BLaER1 (cell line): ENCODE results near the gene ATF1.
A peak's percentile ranks its signal among the peaks of the same experiment; 100 is the strongest.
"Not testable (repeated sequence)": the region's sequence is repeated elsewhere in the genome, so short reads cannot be mapped to it uniquely, and the experiment has no call there.

Source experiments
- H3K27ac ChIP-seq: shearing (Covaris generic); formaldehyde crosslinking; 2 replicates; pipeline ENCODE4 v1.8.1; 2022
- H3K27me3 ChIP-seq: shearing (Covaris generic); formaldehyde crosslinking; 2 replicates; pipeline ENCODE4 v1.8.1; 2022
- H3K36me3 ChIP-seq: shearing (Covaris generic); formaldehyde crosslinking; 2 replicates; pipeline ENCODE4 v1.8.1; 2022
- H3K4me1 ChIP-seq: shearing (Covaris generic); formaldehyde crosslinking; 2 replicates; pipeline ENCODE4 v1.8.1; 2022
- H3K4me2 ChIP-seq: shearing (Covaris generic); formaldehyde crosslinking; 2 replicates; pipeline ENCODE4 v1.8.1; 2022
- H3K4me3 ChIP-seq: shearing (Covaris generic); formaldehyde crosslinking; 2 replicates; pipeline ENCODE4 v1.8.1; 2022
- H3K9ac ChIP-seq: shearing (Covaris generic); formaldehyde crosslinking; 2 replicates; pipeline ENCODE4 v1.8.1; 2022
- H3K9me3 ChIP-seq: shearing (Covaris generic); formaldehyde crosslinking; 2 replicates; pipeline ENCODE4 v1.8.1; 2022
- H4K20me1 ChIP-seq: shearing (Covaris generic); formaldehyde crosslinking; 2 replicates; pipeline ENCODE4 v1.8.1; 2022
- Cebpa-rat ChIP-seq: shearing (Covaris generic); IDR thresholded peaks from 2 replicates; pipeline ENCODE4 v1.8.1; 2022

Gene ATF1

DNA sequence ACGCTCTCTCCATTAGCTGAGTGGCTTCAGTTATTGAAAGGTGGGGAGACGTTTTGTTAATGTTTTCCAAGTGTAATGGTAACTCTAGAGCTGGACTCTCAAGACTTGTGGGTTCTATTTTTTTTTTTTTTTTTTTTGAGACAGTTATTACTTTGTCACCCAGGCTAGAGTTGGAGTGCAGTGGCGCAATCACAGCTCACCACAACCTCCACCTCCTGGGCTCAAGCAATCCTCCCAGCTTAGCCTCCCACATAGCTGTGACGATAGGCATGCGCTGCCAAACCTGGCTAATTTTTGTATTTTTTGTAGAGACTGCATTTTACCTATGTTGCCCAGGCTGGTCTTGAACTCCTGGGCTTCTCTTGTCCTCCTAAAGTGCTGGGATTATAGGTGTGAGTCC, 26.2 kb downstream of the ATF1 start:
- H3K9ac ChIP-seq, result no peak overlapping the region
- peaks cover 25% of the 10 kb centered on the region for H3K9me3 ChIP-seq
- H3K27me3 ChIP-seq, result no peaks in the 10 kb centered on the region
- peaks cover 21% of the 10 kb centered on the region for H4K20me1 ChIP-seq
- H3K4me3 ChIP-seq, result no peak overlapping the region
- H3K27ac ChIP-seq, result no peak overlapping the region
- no peaks in the 10 kb centered on the region for H3K4me1 ChIP-seq
- no peak overlapping the region for H3K4me2 ChIP-seq
- H3K36me3 ChIP-seq, result peaks cover 52% of the 10 kb centered on the region
- TF ChIP-seq Cebpa-rat, result no peak

GRCh38 chr12:50799908-50800307, 36.0 kb downstream of the ATF1 start:
- no peak for TF ChIP-seq Cebpa-rat
- Histone ChIP-seq H3K27ac (no peak overlapping the region), H3K4me3 (no peak overlapping the region), H3K9me3 (peaks cover 47% of the 10 kb centered on the region), H4K20me1 (no peaks in the 10 kb centered on the region), H3K4me2 (no peak overlapping the region), H3K9ac (no peak overlapping the region), H3K27me3 (no peaks in the 10 kb centered on the region), H3K36me3 (peaks cover 90% of the 10 kb centered on the region), H3K4me1 (no peaks in the 10 kb centered on the region)

DNA sequence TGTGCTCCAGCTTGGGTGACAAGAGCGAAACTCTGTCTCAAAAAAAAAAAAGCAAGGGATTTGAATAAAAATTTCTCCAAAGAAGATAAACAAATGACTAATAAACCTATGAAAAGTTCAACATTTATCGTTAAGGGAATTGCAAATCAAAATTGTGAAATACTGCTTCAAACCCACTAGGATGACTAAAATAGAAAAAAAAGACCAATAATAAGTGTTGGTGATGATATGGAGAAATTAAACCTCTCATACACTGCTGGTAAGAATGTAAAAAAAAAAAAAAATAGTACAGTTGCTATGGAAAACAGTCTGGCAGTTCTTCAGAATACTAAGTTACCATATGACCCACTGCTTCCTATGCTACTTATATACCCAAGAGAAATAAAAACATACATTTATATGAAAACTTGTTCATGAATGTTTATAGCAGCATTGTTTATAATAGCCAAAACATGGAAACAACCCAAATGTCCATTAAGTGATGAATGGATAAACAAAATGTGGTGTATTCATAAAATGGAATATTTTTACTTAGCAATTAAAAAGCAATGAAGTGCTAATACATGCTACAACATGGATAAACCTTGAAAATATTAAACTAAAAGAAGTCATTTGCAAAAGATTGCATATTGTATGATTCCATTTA, 39.5 kb downstream of the ATF1 start:
- Histone ChIP-seq H3K4me1 (no peaks in the 10 kb centered on the region), H3K4me3 (no peak overlapping the region), H3K27me3 (no peaks in the 10 kb centered on the region), H4K20me1 (peaks cover 7% of the 10 kb centered on the region; the same call in 1 of the 2 replicates), H3K36me3 (peaks cover 89% of the 10 kb centered on the region), H3K9ac (no peak overlapping the region), H3K27ac (no peak overlapping the region), H3K4me2 (no peak overlapping the region), H3K9me3 (peaks cover 35% of the 10 kb centered on the region)
- TF ChIP-seq Cebpa-rat, result no peak

DNA sequence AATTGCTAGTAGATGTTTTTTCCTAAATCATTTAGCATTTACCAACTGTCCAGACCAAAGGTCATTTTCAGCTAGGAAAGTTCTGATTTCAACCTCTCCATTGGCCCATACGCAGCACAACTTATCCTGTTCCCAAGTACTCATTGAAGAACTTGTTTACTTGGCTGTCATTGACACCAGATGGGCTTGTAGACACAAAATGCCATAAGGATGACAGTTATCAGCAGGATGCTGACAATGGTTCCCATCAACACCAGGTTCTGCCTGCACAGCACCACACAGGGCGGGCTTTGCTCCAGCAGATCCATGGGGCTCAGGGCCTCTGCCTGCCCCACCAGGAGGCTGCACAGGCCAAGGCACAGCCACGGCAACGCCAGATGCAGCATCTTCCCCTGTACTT, 42.3 kb downstream of the ATF1 start:
- no peak for TF ChIP-seq Cebpa-rat

GRCh38 chr12:50809131-50809530, 45.2 kb downstream of the ATF1 start:
- H3K4me2 ChIP-seq, H3K27ac ChIP-seq, H3K4me3 ChIP-seq, H3K9ac ChIP-seq, H3K4me1 ChIP-seq, H4K20me1 ChIP-seq, H3K27me3 ChIP-seq, H3K9me3 ChIP-seq: not testable (repeated sequence)
- H3K36me3 ChIP-seq, result peaks cover 92% of the 10 kb centered on the region

More for the DNA sequence above, 42.3 kb downstream of the ATF1 start:
- peaks cover 12% of the 10 kb centered on the region for H3K9me3 ChIP-seq
- H3K4me1 ChIP-seq, result no peaks in the 10 kb centered on the region
- H3K27ac ChIP-seq, result no peak overlapping the region
- H3K27me3 ChIP-seq, result no peaks in the 10 kb centered on the region
- H3K4me3 ChIP-seq, result no peak overlapping the region
- no peak overlapping the region for H3K9ac ChIP-seq
- H3K4me2 ChIP-seq, result no peak overlapping the region
- peaks cover 7% of the 10 kb centered on the region; the same call in 1 of the 2 replicates for H4K20me1 ChIP-seq
- peaks cover 89% of the 10 kb centered on the region for H3K36me3 ChIP-seq

DNA sequence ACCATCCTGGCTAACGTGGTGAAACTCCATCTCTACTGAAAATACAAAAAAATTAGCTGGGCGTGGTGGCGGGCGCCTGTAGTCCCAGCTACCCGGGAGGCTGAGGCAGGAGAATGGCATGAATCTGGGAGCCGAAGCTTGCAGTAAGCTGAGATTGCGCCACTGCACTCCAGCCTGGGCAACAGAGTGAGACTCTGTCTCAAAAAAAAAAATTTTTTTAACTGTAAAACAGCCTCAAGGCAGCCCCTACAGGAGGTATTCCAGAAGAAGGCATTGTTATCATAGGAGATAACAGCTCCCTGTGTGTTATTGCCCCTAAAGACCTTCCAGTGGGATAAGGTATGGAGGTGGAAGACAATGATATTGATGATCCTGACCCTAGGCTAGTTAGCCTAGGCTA, 51.0 kb downstream of the ATF1 start:
- not testable (repeated sequence) for H3K4me1 ChIP-seq, H3K9ac ChIP-seq, H3K4me2 ChIP-seq, H3K9me3 ChIP-seq, H3K4me3 ChIP-seq, H3K27ac ChIP-seq, H4K20me1 ChIP-seq, H3K27me3 ChIP-seq
- H3K36me3 ChIP-seq, result peaks cover 87% of the 10 kb centered on the region

GRCh38 chr12:50820177-50820576, 56.3 kb downstream of the ATF1 start:
- TF ChIP-seq Cebpa-rat, result no peak
- Histone ChIP-seq H3K27me3 (no peaks in the 10 kb centered on the region), H4K20me1 (no peaks in the 10 kb centered on the region), H3K4me1 (no peaks in the 10 kb centered on the region), H3K4me2 (no peak overlapping the region), H3K27ac (no peak overlapping the region), H3K4me3 (no peak overlapping the region), H3K9me3 (no peaks in the 10 kb centered on the region), H3K36me3 (peaks cover 40% of the 10 kb centered on the region), H3K9ac (no peak overlapping the region)

- H3K27ac ChIP-seq, result no peak overlapping the region
- no peak overlapping the region for H3K4me2 ChIP-seq
- peaks cover 22% of the 10 kb centered on the region; the same call in 1 of the 2 replicates for H3K36me3 ChIP-seq
- no peak overlapping the region for H3K4me3 ChIP-seq
- TF ChIP-seq Cebpa-rat, result no peak
- no peaks in the 10 kb centered on the region for H3K4me1 ChIP-seq
- no peaks in the 10 kb centered on the region for H3K27me3 ChIP-seq
- no peak overlapping the region for H3K9ac ChIP-seq
- no peaks in the 10 kb centered on the region for H4K20me1 ChIP-seq
- no peaks in the 10 kb centered on the region for H3K9me3 ChIP-seq
Measured at GRCh38 chr12:50822082-50822481, 58.2 kb downstream of the ATF1 start.

GRCh38 chr12:50823724-50824123, 59.8 kb downstream of the ATF1 start:
- not testable (repeated sequence) for H3K36me3 ChIP-seq, H4K20me1 ChIP-seq, H3K27me3 ChIP-seq, H3K4me2 ChIP-seq, H3K9ac ChIP-seq, H3K4me3 ChIP-seq, H3K9me3 ChIP-seq, H3K27ac ChIP-seq, H3K4me1 ChIP-seq

GRCh38 chr12:50824914-50825313, 61.0 kb downstream of the ATF1 start:
- Histone ChIP-seq H3K9me3 (no peaks in the 10 kb centered on the region), H3K36me3 (no peaks in the 10 kb centered on the region), H3K4me2 (no peak overlapping the region), H3K4me1 (no peaks in the 10 kb centered on the region), H4K20me1 (no peaks in the 10 kb centered on the region), H3K27me3 (no peaks in the 10 kb centered on the region), H3K27ac (no peak overlapping the region), H3K9ac (no peak overlapping the region), H3K4me3 (no peak overlapping the region)
- no peak for TF ChIP-seq Cebpa-rat

DNA sequence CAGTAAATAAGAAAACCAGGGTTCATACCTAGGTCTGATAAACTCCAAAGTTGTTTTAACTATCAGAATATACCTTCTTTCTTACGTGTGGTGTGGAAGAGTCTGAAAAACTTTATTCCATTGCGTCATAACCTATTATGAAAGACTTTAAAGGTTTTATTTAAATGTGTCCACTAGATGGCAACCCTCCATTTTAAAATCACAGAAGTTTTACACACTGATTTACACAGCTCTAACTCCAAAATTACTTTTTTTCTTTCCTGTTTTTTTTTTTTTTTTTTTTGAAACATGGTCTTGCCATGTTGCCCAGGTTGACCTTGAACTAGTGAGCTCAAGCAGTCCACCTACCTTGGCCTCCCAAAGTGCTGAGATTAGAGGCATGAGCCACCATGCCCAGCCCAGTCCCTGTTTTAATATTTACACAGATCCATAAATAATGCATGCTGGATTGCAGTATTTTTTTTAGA, 61.5 kb downstream of the ATF1 start:
- Histone ChIP-seq H3K4me2 (no peak overlapping the region), H3K27ac (no peak overlapping the region), H3K9me3 (no peaks in the 10 kb centered on the region), H3K4me3 (no peak overlapping the region), H3K9ac (no peak overlapping the region), H3K4me1 (no peaks in the 10 kb centered on the region), H3K27me3 (no peaks in the 10 kb centered on the region), H3K36me3 (no peaks in the 10 kb centered on the region), H4K20me1 (no peaks in the 10 kb centered on the region)
- peak; percentile 82; the same call in 1 of the 2 replicates for TF ChIP-seq Cebpa-rat
